Tibial artery (tissue), 4 donors: Measurements from ENCODE around the gene KCNK1.

Experiments
- DNase-seq, 2 donors: peaks; one replicate each; pipeline ENCODE4 v3.0.0-alpha.2; 2019
- H3K27ac ChIP-seq, 2 donors: fragments of 200-600 bp; sonication (generic) in 1 of 2; 1 replicate in 1 of 2; 2 replicates in 1 of 2; pipeline ENCODE4 v1.5.1; 2018 to 2019; ENCODE audit warnings: mild to moderate bottlenecking in 1 of 2
- H3K27me3 ChIP-seq, 2 donors: fragments of 200-600 bp; sonication (generic) in 1 of 2; one replicate each; pipeline versions ENCODE4 v1.5.1 to v1.6.0; 2016 to 2019
- H3K36me3 ChIP-seq, 3 donors: fragments of 200-600 bp; sonication (generic) in 2 of 3; one replicate each; pipeline ENCODE4 v1.5.1; 2016 to 2019; ENCODE audit warnings: mild to moderate bottlenecking in 2 of 3
- H3K4me1 ChIP-seq, 4 donors: fragments of 200-600 bp; sonication (generic) in 2 of 4; 1 replicate in 3 of 4; 2 replicates in 1 of 4; pipeline ENCODE4 v1.5.1; 2016 to 2019
- H3K4me3 ChIP-seq, 2 donors: fragments of 200-600 bp; sonication (generic) in 1 of 2; 1 replicate in 1 of 2; 2 replicates in 1 of 2; pipeline ENCODE4 v1.5.1; 2018 to 2019; ENCODE audit warnings: mild to moderate bottlenecking in 2 of 2
- H3K9me3 ChIP-seq, 3 donors: fragments of 200-600 bp; sonication (generic) in 1 of 3; one replicate each; pipeline ENCODE4 v1.5.1; 2016 to 2019
- intact Hi-C: fragments of 100-400 bp; cut with DNase I; formaldehyde crosslinking; loops from one replicate; pipeline ENCODE4 v1.15.0; 2023; ENCODE audit warnings: low total_unique reads
- TF ChIP-seq, protein P1 (sequence below), 2 experiments: fragments of 200-600 bp in 1 of 2; fragments of 450-650 bp in 1 of 2; IDR thresholded peaks; one replicate each; pipeline ENCODE4 v1.5.1; 2017 to 2019; ENCODE audit warnings: antibody characterized with exemption in 2 of 2, mild to moderate bottlenecking in 1 of 2, moderate library complexity in 1 of 2

Gene KCNK1

DNA sequence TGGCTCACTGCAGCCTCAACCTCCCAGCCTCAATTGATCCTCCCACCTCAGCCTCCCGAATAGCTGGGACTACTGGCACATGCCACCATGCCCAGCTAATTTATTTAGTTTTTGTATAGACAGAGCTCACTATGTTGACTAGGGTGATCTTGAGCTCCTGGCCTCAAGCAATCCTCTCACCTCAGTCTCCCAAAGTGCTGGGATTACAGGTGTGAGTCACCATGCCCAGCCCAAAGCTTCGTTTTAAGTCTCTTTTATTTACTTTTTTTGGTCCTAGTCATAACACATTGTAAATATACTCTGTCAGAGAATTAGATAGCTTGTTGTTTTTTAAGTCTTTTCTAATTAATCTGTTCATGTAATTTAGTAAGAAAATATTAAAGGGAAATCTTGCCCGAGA lies 42.8 kb downstream of the KCNK1 start:
- Histone ChIP-seq H3K27me3 (no peaks in the 10 kb centered on the region), H3K36me3 (no peaks in the 10 kb centered on the region), H3K27ac (no peak overlapping the region), H3K4me3 (no peak overlapping the region), H3K4me1 (no peaks in the 10 kb centered on the region), H3K9me3 (no peaks in the 10 kb centered on the region)
- TF ChIP-seq, protein P1, sequence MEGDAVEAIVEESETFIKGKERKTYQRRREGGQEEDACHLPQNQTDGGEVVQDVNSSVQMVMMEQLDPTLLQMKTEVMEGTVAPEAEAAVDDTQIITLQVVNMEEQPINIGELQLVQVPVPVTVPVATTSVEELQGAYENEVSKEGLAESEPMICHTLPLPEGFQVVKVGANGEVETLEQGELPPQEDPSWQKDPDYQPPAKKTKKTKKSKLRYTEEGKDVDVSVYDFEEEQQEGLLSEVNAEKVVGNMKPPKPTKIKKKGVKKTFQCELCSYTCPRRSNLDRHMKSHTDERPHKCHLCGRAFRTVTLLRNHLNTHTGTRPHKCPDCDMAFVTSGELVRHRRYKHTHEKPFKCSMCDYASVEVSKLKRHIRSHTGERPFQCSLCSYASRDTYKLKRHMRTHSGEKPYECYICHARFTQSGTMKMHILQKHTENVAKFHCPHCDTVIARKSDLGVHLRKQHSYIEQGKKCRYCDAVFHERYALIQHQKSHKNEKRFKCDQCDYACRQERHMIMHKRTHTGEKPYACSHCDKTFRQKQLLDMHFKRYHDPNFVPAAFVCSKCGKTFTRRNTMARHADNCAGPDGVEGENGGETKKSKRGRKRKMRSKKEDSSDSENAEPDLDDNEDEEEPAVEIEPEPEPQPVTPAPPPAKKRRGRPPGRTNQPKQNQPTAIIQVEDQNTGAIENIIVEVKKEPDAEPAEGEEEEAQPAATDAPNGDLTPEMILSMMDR (IDR thresholded peaks at IDR 0.05), result no peak
- intact Hi-C loops, result no loop called here
- no peak for DNase-seq

DNA sequence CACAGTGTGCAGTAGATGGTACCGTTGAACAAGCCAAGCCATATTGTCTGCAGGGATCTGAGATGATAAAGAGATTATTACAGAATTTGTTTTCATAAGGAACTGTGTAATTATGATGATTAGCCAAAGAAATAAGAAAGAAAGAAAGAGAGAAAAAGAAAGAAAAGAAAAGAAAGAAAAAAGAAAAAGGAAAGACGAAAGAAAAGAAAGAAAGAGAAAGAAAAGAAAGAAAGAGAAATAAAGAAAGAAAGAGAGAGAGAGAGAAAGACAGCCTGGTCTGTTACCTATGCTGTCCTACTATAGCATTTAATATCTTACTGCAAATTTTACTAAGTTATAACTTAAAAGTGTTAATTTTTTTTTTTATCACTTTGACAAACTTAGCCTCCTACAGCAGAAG lies 43.6 kb downstream of the KCNK1 start:
- Histone ChIP-seq H3K27me3 (no peaks in the 10 kb centered on the region), H3K4me3 (no peak overlapping the region), H3K4me1 (peaks cover 0 to 3% (median 0%) of the 10 kb centered on the region in 4 donors), H3K36me3 (no peaks in the 10 kb centered on the region), H3K9me3 (no peaks in the 10 kb centered on the region), H3K27ac (no peak overlapping the region)
- TF ChIP-seq, protein P1 (IDR thresholded peaks at IDR 0.05), result no peak
- intact Hi-C loops, result no loop called here
- no peak for DNase-seq

DNA sequence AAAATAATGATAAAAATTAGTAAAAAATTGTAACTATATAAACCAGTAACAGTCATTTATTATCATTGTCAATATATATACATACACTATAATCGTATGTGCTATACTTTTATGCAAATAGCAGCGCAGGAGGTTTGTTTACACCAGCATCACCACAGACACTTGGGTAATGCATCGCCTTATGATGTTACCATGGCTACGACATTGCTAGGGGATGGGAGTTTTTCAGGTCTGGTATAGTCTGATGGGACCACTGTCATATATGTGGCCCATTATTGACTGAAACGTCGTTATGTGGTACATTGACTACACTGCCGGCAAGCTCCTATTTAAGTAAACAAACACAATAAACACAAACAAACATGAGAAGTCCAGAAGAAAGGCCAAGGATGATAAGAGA lies 45.6 kb downstream of the KCNK1 start:
- TF ChIP-seq, protein P1 (IDR thresholded peaks at IDR 0.05), result no peak
- H3K27me3 ChIP-seq, result no peaks in the 10 kb centered on the region
- H3K36me3 ChIP-seq, result no peaks in the 10 kb centered on the region
- no peak for DNase-seq
- H3K9me3 ChIP-seq, result no peaks in the 10 kb centered on the region
- H3K4me1 ChIP-seq, result peaks cover 0 to 23% (median 5%) of the 10 kb centered on the region in 4 donors
- no peak overlapping the region for H3K4me3 ChIP-seq
- intact Hi-C loops, result no loop called here
- no peak overlapping the region for H3K27ac ChIP-seq

DNA sequence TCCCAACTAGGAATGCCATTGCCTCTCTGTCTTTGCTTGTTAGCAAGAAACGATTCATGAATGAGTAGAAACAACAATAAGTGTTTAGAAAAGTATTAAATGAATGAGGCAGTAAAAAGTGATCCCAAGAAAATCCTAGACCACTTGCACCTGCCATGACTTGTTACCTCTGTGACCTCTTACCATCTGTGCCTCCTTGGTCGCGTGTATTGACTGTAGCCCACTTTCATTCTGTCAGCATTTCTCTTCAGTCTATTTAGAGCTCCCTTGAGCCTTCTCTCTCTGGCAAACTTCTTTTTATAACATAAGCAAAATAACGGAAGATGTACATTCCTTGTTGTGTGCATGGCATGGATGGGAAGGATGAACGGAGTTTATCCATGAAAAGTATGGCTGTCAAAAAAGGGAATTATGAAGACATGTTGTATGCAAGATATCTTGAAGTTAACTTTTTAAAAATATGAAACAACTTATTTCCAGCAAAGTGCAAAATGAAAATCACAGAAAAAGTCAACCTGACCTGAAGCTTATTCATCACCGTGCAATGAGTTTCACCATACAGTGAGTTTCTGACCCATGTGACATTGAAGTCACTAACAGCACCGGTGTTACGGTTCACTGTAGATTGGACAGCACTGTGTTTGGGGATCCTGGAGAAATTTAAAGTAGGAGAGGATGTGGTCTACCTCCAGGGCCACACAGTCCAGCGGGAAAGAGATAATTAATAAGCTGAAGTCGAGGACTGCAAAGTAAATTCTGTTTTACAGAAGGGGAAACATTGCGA lies 47.7 kb downstream of the KCNK1 start:
- Histone ChIP-seq H3K36me3 (no peaks in the 10 kb centered on the region), H3K4me3 (no peak overlapping the region), H3K27me3 (no peaks in the 10 kb centered on the region), H3K9me3 (no peaks in the 10 kb centered on the region), H3K4me1 (peaks cover 0 to 30% (median 6%) of the 10 kb centered on the region in 4 donors), H3K27ac (no peak overlapping the region)
- intact Hi-C loops, result no loop called here
- TF ChIP-seq, protein P1 (IDR thresholded peaks at IDR 0.05), result no peak
- no peak for DNase-seq

DNA sequence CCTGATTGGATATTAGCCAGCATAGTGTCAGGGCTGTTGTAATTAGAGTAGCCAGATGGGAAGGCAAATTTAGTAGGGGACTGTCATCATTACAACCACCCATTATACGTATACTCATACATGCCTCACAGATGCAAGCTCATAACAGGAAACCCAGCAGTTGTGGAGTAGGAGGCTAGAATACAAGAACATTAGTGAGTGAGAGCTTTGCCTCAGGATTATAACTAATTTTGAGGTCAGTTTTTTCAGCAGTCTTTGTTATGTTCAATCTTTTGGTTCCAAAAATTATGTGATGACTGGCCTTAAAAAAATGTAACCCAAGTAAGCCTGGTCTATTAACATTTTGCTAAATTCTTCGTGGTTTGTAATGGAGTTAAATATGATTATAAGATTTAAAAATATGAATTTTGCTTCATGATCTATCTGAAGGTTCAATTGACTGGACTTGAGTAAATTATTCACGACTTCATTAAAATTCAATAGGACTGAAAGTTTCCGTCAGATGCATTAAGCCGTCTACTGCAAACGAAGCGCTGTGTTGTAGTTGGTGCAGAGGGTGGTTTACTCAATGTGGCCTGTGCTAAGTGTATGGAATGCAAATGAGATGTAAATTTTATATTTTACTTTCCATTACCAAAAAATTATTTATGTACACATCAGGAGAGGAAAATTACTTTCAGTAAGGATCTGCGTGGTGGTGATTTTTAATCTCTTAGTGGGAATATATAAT lies 48.8 kb downstream of the KCNK1 start:
- H3K27me3 ChIP-seq, result no peaks in the 10 kb centered on the region
- no peak for DNase-seq
- peak overlapping the region in 1 of 2 donors; percentile 35 for H3K27ac ChIP-seq
- H3K4me1 ChIP-seq, result peaks cover 0 to 30% (median 6%) of the 10 kb centered on the region in 4 donors
- H3K4me3 ChIP-seq, result no peak overlapping the region
- H3K9me3 ChIP-seq, result no peaks in the 10 kb centered on the region
- intact Hi-C loops, result no loop called here
- TF ChIP-seq, protein P1 (IDR thresholded peaks at IDR 0.05), result no peak
- no peaks in the 10 kb centered on the region for H3K36me3 ChIP-seq
